Effector memory CD4-positive, alpha-beta T cell (primary cell): ENCODE measurements around the gene PGP.
"Not testable (repeated sequence)": the region's sequence is repeated elsewhere in the genome, so short reads cannot be mapped to it uniquely, and the experiment has no call there.

Experiments
- DNase-seq, 3 donors: peaks; one replicate each; pipeline ENCODE4 v3.0.0-alpha.2; 2020
- H3K27ac ChIP-seq: 2 replicates; pipeline ENCODE4 v1.7.0; 2013; ENCODE audit warnings: mild to moderate bottlenecking, low read length, moderate library complexity; ENCODE audit not compliant: insufficient read depth, poor library complexity, severe bottlenecking
- H3K27me3 ChIP-seq: replicated peaks from 2 replicates; pipeline ENCODE4 v1.7.0; 2013; ENCODE audit warnings: mild to moderate bottlenecking, low read length; ENCODE audit not compliant: insufficient read depth, control insufficient read depth, poor library complexity, severe bottlenecking
- H3K36me3 ChIP-seq: 2 replicates; pipeline ENCODE4 v1.7.0; 2013; ENCODE audit warnings: mild to moderate bottlenecking, low read length, moderate library complexity; ENCODE audit not compliant: control insufficient read depth, insufficient read depth
- H3K4me1 ChIP-seq: 2 replicates; pipeline ENCODE4 v1.7.0; 2013; ENCODE audit warnings: low read length, mild to moderate bottlenecking; ENCODE audit not compliant: control insufficient read depth, insufficient read depth, poor library complexity, severe bottlenecking
- H3K4me3 ChIP-seq: 2 replicates; pipeline ENCODE4 v1.7.0; 2013; ENCODE audit warnings: low read length, low read depth, mild to moderate bottlenecking; ENCODE audit not compliant: insufficient read depth, poor library complexity, severe bottlenecking
- H3K9me3 ChIP-seq: 2 replicates; pipeline ENCODE4 v1.7.0; 2013; ENCODE audit warnings: mild to moderate bottlenecking, low read length, moderate library complexity; ENCODE audit not compliant: control insufficient read depth

The PGP gene

GRCh38 chr16:2208772-2209171, 5.9 kb downstream of the PGP start:
- Histone ChIP-seq H3K4me3 (no peak overlapping the region), H3K27ac (no peak overlapping the region), H3K27me3 (no peaks in the 10 kb centered on the region), H3K4me1 (peaks cover 33% of the 10 kb centered on the region), H3K36me3 (peaks cover 21% of the 10 kb centered on the region), H3K9me3 (no peaks in the 10 kb centered on the region)
- DNase-seq, result no peak

GRCh38 chr16:2208308-2208707, 6.3 kb downstream of the PGP start:
- peaks cover 28% of the 10 kb centered on the region for H3K4me1 ChIP-seq
- peaks cover 21% of the 10 kb centered on the region for H3K36me3 ChIP-seq
- no peaks in the 10 kb centered on the region for H3K27me3 ChIP-seq
- H3K4me3 ChIP-seq, result no peak overlapping the region
- no peak for DNase-seq
- H3K27ac ChIP-seq, result no peak overlapping the region
- no peaks in the 10 kb centered on the region for H3K9me3 ChIP-seq

- Histone ChIP-seq H3K27me3 (no peaks in the 10 kb centered on the region), H3K4me3 (no peak overlapping the region), H3K36me3 (peaks cover 21% of the 10 kb centered on the region), H3K9me3 (no peaks in the 10 kb centered on the region), H3K27ac (no peak overlapping the region), H3K4me1 (peaks cover 24% of the 10 kb centered on the region)
- no peak for DNase-seq
Measured at GRCh38 chr16:2207872-2208271, 6.8 kb downstream of the PGP start.

GRCh38 chr16:2206780-2207433, 7.7 kb downstream of the PGP start:
- Histone ChIP-seq H3K27ac (no peak overlapping the region), H3K27me3 (no peaks in the 10 kb centered on the region), H3K36me3 (peaks cover 21% of the 10 kb centered on the region), H3K4me1 (peaks cover 20% of the 10 kb centered on the region), H3K4me3 (no peak overlapping the region), H3K9me3 (no peaks in the 10 kb centered on the region)
- DNase-seq, result no peak

- H3K4me3 ChIP-seq, result peak overlapping the region; percentile 96
Measured at GRCh38 chr16:2206420-2206779, 8.2 kb downstream of the PGP start.

GRCh38 chr16:2205967-2206313, 8.7 kb downstream of the PGP start:
- no peaks in the 10 kb centered on the region for H3K27me3 ChIP-seq
- H3K4me1 ChIP-seq, result peaks cover 20% of the 10 kb centered on the region
- peak overlapping the region; percentile 96 for H3K4me3 ChIP-seq
- H3K36me3 ChIP-seq, result peaks cover 21% of the 10 kb centered on the region
- H3K27ac ChIP-seq, result peak overlapping the region; percentile 97
- H3K9me3 ChIP-seq, result no peaks in the 10 kb centered on the region
- DNase-seq, result no peak

More at GRCh38 chr16:2206420-2206779, 8.2 kb downstream of the PGP start:
- H3K4me1 ChIP-seq, result peaks cover 20% of the 10 kb centered on the region
- DNase-seq, result no peak
- H3K9me3 ChIP-seq, result no peaks in the 10 kb centered on the region
- peaks cover 21% of the 10 kb centered on the region for H3K36me3 ChIP-seq
- H3K27me3 ChIP-seq, result no peaks in the 10 kb centered on the region
- peak overlapping the region; percentile 97 for H3K27ac ChIP-seq

DNA sequence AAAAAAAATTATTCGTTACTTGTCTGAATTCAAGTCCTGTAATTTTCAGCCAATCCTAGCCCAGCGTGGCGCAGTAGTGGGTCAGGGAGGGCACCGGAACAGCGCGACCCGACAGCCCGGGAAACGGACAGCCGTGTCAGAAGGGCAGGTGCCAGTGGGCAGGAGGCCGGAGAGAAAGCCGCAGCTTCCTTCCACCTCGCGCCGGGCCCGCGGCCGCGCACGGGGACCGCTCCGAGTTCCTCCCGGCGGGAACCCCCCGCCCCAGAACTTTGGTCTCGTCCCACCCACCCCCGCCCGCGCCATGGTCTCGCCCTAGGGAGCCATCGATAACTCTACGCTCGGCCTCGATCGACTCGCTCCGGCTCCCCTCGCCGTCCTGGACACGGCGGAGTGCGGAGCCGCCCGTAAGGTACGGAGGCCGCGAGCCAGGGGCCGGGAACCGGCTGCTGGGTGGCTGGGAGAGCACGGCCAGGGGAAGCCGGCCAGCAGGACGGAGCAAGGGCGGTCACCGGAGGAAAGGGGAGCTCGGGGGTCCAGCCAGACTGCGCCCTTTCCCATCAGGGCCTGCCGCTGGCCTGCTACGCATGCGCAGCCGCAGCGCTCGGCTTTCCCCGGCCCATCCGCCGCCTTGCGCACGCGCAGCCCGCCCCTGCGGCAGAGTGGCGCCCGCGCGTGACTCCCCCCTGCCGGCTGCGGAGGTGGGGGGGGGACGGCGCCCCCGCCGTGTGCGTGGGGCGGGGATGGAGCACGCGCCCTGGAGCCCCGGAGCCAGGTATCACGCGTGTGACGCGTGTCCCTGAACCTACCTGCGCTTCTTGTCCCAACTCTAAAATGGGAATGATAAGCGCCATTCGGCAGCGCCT, 9.3 kb downstream of the PGP start, which contains the start of gene MLST8:
Gene MLST8 (plus strand): TSS at position 351 of the 863 bp plus-strand sequence. CDS start 632 bp downstream, outside the sequence.
- peak within 1 kb of the TSS; percentile 96 for H3K4me3 ChIP-seq

DNA sequence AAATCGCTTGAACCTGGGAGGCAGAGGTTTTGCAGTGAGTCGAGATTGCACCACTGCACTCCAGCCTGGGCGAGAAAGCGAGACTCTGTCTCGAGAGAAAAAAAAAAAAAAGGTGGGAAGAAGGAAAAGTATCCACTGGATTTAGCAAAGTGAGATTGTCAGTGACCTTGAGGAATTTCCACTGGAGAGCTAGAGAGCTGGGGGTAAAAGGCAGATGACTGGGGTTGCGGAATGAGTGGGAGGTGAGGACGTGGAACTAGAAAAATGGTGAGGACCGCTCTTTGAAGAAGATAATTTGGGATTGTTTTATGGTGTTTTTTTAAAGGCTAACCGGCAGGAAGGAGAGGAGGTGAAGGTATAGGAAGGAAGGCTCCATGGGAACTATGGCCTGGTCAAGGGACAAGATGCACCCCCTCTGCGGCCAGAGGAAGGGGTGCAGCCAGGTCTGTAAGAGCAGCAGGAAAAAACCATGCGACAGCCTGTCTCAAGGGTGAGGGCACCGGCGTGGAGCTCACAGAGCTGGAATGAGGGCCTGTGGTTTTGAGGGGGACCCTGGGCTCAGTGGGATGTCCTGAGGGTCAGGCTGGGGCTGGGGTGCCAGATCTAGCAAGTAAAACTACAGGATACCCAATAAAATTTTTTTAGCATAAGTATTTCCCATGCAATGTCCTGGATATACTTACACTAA, 10.1 kb downstream of the PGP start:
- Histone ChIP-seq H3K27ac (peak overlapping the region; percentile 97), H3K9me3 (no peaks in the 10 kb centered on the region), H3K27me3 (no peaks in the 10 kb centered on the region), H3K4me3 (peak overlapping the region; percentile 96), H3K36me3 (peaks cover 21% of the 10 kb centered on the region), H3K4me1 (peaks cover 20% of the 10 kb centered on the region)
- no peak for DNase-seq

More for the DNA sequence above, 9.3 kb downstream of the PGP start, which contains the start of gene MLST8:
- H3K27me3 ChIP-seq, result no peaks in the 10 kb centered on the region
- H3K27ac ChIP-seq, result peak within 1 kb of the TSS; percentile 97
- H3K9me3 ChIP-seq, result no peaks in the 10 kb centered on the region
- peaks cover 20% of the 10 kb centered on the region for H3K4me1 ChIP-seq
- DNase-seq, result peak; percentile 88 to 89 (median 89)
- H3K36me3 ChIP-seq, result peaks cover 21% of the 10 kb centered on the region

DNA sequence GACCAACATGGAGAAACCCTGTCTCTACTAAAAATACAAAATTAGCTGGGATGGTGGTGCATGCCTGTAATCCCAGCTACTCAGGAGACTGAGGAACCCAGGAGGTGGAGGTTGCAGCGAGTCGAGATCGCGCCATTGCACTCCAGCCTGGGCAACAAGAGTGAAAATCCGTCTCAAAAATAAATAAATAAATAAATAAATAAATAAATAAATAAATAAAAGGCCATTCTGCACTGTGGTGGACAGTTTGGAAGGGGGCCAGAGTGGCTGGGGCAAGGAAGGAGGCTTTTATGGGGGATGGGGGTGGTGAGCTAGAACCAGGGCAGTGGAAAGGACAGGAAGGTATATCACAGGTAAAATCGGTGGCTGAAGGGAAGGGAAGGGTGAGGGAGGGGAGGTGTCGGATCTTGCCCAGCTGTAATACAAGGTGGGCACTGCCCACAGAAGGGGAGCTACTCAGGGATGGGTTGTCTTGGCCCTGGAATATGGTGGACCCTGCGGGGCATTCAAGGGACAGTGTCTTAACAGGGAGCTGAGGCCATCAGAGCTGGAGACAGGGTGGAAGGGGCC, 11.4 kb downstream of the PGP start:
- not testable (repeated sequence) for H3K27ac ChIP-seq, H3K27me3 ChIP-seq, H3K9me3 ChIP-seq, DNase-seq, H3K4me3 ChIP-seq
- H3K36me3 ChIP-seq, result peaks cover 12% of the 10 kb centered on the region
- peaks cover 20% of the 10 kb centered on the region for H3K4me1 ChIP-seq
